ENCODE measurements around the gene MAMDC4.
"Not testable (repeated sequence)": the region's sequence is repeated elsewhere in the genome, so short reads cannot be mapped to it uniquely, and the experiment has no call there.

MAMDC4 gene

GRCh38 chr9:136825295-136826187 is 26.6 kb upstream of the MAMDC4 start:
- DNase-seq, result no peak

- DNase-seq, result no peak
Measured at GRCh38 chr9:136826188-136826541, 26.0 kb upstream of the MAMDC4 start.

GRCh38 chr9:136826703-136827582 is 25.2 kb upstream of the MAMDC4 start:
- no peak for DNase-seq

GRCh38 chr9:136827794-136828473 is 24.2 kb upstream of the MAMDC4 start:
- DNase-seq, result no peak

GRCh38 chr9:136828474-136829140 is 23.5 kb upstream of the MAMDC4 start:
- DNase-seq, result no peak

GRCh38 chr9:136829412-136829811 is 22.7 kb upstream of the MAMDC4 start:
- DNase-seq, result no peak

- DNase-seq, result no peak
Measured at GRCh38 chr9:136829981-136830885, 21.9 kb upstream of the MAMDC4 start.

- no peak for DNase-seq
Measured at GRCh38 chr9:136831002-136831719, 21.0 kb upstream of the MAMDC4 start.

- no peak for DNase-seq
Measured at GRCh38 chr9:136831720-136832104, 20.4 kb upstream of the MAMDC4 start.

- DNase-seq, result no peak
Measured at GRCh38 chr9:136832581-136832980, 19.6 kb upstream of the MAMDC4 start.

- not testable (repeated sequence) for DNase-seq
Measured at GRCh38 chr9:136833381-136834048, 18.6 kb upstream of the MAMDC4 start.

GRCh38 chr9:136835162-136835931 is 16.8 kb upstream of the MAMDC4 start:
- DNase-seq, result no peak

- no peak for DNase-seq
Measured at GRCh38 chr9:136835932-136836904, 15.9 kb upstream of the MAMDC4 start.

- DNase-seq, result no peak
Measured at GRCh38 chr9:136837146-136837855, 14.8 kb upstream of the MAMDC4 start.

GRCh38 chr9:136837856-136838277 is 14.3 kb upstream of the MAMDC4 start:
- DNase-seq, result not testable (repeated sequence)

- DNase-seq, result peak; percentile 39
Measured at GRCh38 chr9:136838314-136839228, 13.6 kb upstream of the MAMDC4 start.

Data from NCI-H69 (cell line).